Keratinocyte (primary cell): Measurements from ENCODE around the gene MTMR4. TPM values are rescaled to one million over a fixed set of nuclear protein-coding genes. Genes with fewer than 3 reads are reported as not detected.

Experiments
- DNase-seq: peaks from one replicate; pipeline ENCODE4 v3.0.0-alpha.2; 2011; ENCODE audit warnings: low read depth, missing footprints, low spot score
- FAIRE-seq: peaks from 2 replicates; lab custom pipeline; 2011; peaks lifted over from hg19 to GRCh38; lab: Jason Lieb, UNC
- H2AFZ ChIP-seq: 2 replicates; pipeline ENCODE4 v1.6.0; 2012; ENCODE audit warnings: low read length, control low read depth, inconsistent platforms; ENCODE audit not compliant: control insufficient read depth
- H3K27ac ChIP-seq: 2 replicates; pipeline ENCODE4 v1.5.1; 2011; ENCODE audit warnings: low read length; ENCODE audit not compliant: control insufficient read depth, insufficient read depth
- H3K27me3 ChIP-seq: 3 replicates; pipeline ENCODE4 v1.6.0; 2011; ENCODE audit warnings: low read length; ENCODE audit not compliant: control insufficient read depth, insufficient read depth; ENCODE audit errors: extremely low read depth
- H3K36me3 ChIP-seq, 2 experiments: 2 replicates in 1 of 2; 3 replicates in 1 of 2; pipeline ENCODE4 v1.5.1; 2011; ENCODE audit warnings: low read length in 2 of 2, mild to moderate bottlenecking in 1 of 2; ENCODE audit not compliant: control insufficient read depth in 2 of 2, insufficient read depth in 2 of 2; ENCODE audit errors: extremely low read depth in 1 of 2
- H3K4me1 ChIP-seq: 3 replicates; pipeline ENCODE4 v1.5.1; 2011; ENCODE audit warnings: low read length; ENCODE audit not compliant: control insufficient read depth, insufficient read depth; ENCODE audit errors: extremely low read depth
- H3K4me2 ChIP-seq: 3 replicates; pipeline ENCODE4 v1.6.0; 2011; ENCODE audit warnings: low read depth, low read length; ENCODE audit not compliant: control insufficient read depth, insufficient read depth; ENCODE audit errors: extremely low read depth
- H3K4me3 ChIP-seq, 3 experiments: fragments of 200-600 bp in 1 of 3; sonication (generic) in 1 of 3; 2 replicates in 2 of 3; 3 replicates in 1 of 3; pipeline ENCODE4 v1.5.1; 2011 to 2016; ENCODE audit warnings: low read length in 3 of 3, mild to moderate bottlenecking in 3 of 3, control low read depth in 2 of 3, inconsistent platforms in 1 of 3, low read depth in 1 of 3, mixed read lengths in 1 of 3, mixed run types in 1 of 3, moderate library complexity in 1 of 3; ENCODE audit not compliant: control insufficient read depth in 2 of 3, insufficient read depth in 2 of 3; ENCODE audit errors: extremely low read depth in 1 of 3
- H3K79me2 ChIP-seq: 2 replicates; pipeline ENCODE4 v1.6.0; 2012; ENCODE audit warnings: low read length; ENCODE audit not compliant: control insufficient read depth, insufficient read depth
- H3K9ac ChIP-seq: 3 replicates; pipeline ENCODE4 v1.6.0; 2011; ENCODE audit warnings: low read length; ENCODE audit not compliant: control insufficient read depth, insufficient read depth; ENCODE audit errors: extremely low read depth
- H3K9me1 ChIP-seq: 3 replicates; pipeline ENCODE4 v1.6.0; 2011; ENCODE audit warnings: low read length; ENCODE audit not compliant: control insufficient read depth, insufficient read depth; ENCODE audit errors: extremely low read depth
- H3K9me3 ChIP-seq: 2 replicates; pipeline ENCODE4 v1.5.1; 2012; ENCODE audit warnings: low read depth, low read length; ENCODE audit not compliant: control insufficient read depth
- H4K20me1 ChIP-seq: 3 replicates; pipeline ENCODE4 v1.6.0; 2011; ENCODE audit warnings: low read length; ENCODE audit not compliant: control insufficient read depth, insufficient read depth; ENCODE audit errors: extremely low read depth
- CTCF ChIP-seq, 3 experiments: IDR thresholded peaks in 1 of 3; conservative IDR thresholded peaks in 1 of 3; optimal IDR thresholded peaks in 1 of 3; 2 replicates in 2 of 3; 3 replicates in 1 of 3; pipeline versions ENCODE3 to v1.5.1; 2011; ENCODE audit warnings: low read length in 3 of 3, mild to moderate bottlenecking in 3 of 3, moderate library complexity in 2 of 3, control low read depth in 1 of 3, inconsistent platforms in 1 of 3; ENCODE audit not compliant: insufficient read depth in 2 of 3; ENCODE audit errors: extremely low read depth in 1 of 3
- EZH2 ChIP-seq: IDR thresholded peaks from one replicate; pipeline ENCODE4 v1.6.1; 2012; ENCODE audit warnings: inconsistent platforms, mild to moderate bottlenecking, low read length, moderate library complexity
- dilution Hi-C: fragments of 300-500 bp; cut with MboI; formaldehyde crosslinking; loops from one replicate; pipeline ENCODE4 v1.7.0; 2020; ENCODE audit warnings: low sequenced_read_pairs; ENCODE audit not compliant: extremely low pct_ligation_motif_present
- polyA plus RNA-seq, 5 experiments: library from polyadenylated mRNA; depleted of rRNA in 3 of 5; stranded (reverse) in 3 of 5; stranded (forward) in 1 of 5; unstranded in 1 of 5; fragments of >200 nt; gene quantifications; 1 replicate in 1 of 5; 2 replicates in 3 of 5; 3 replicates in 1 of 5; pipeline versions ENCODE4 v1.2.1 to v1.2.3, GENCODE V29; 2011 to 2012; ENCODE audit warnings: missing spikeins in 2 of 5, low read depth in 1 of 5, low replicate concordance in 1 of 5

Gene MTMR4
- polyA plus RNA-seq, 1 donor (not counting 4 experiments of a cell fraction or from before 2014, with no cell fraction given), result 18.9 TPM

GRCh38 chr17:58491510-58492045, 22.9 kb downstream of the MTMR4 start:
- H3K9me3 ChIP-seq, result no peaks in the 10 kb centered on the region
- H3K36me3 ChIP-seq, result peaks cover 20 to 33% of the 10 kb centered on the region in 2 experiments
- no peaks in the 10 kb centered on the region for H3K9me1 ChIP-seq
- DNase-seq (no peak), FAIRE-seq (no peak)
- dilution Hi-C loops, result no loop called here
- no peak overlapping the region for H2AFZ ChIP-seq
- no peaks in the 10 kb centered on the region for H4K20me1 ChIP-seq
- no peaks in the 10 kb centered on the region for H3K4me1 ChIP-seq
- TF ChIP-seq CTCF (optimal IDR thresholded peaks at IDR 0.05 in 1 of 3, IDR thresholded peaks at IDR 0.05 in 1 of 3, conservative IDR thresholded peaks at IDR 0.05 in 1 of 3; ENCODE audit: extremely low read depth in 1 of 3, insufficient read depth in 2 of 3, low read length in 3 of 3), result no peak
- TF ChIP-seq EZH2, result no peak
- H3K27me3 ChIP-seq, result no peaks in the 10 kb centered on the region
- H3K4me3 ChIP-seq, result no peak overlapping the region
- H3K79me2 ChIP-seq, result no peaks in the 10 kb centered on the region
- H3K4me2 ChIP-seq, result no peak overlapping the region
- H3K9ac ChIP-seq, result no peak overlapping the region
- no peak overlapping the region for H3K27ac ChIP-seq

GRCh38 chr17:58488428-58488890, 26.0 kb downstream of the MTMR4 start:
- Histone ChIP-seq H3K9ac (no peak overlapping the region), H3K4me1 (no peaks in the 10 kb centered on the region), H3K27me3 (no peaks in the 10 kb centered on the region), H3K4me2 (no peak overlapping the region), H2AFZ (no peak overlapping the region), H3K79me2 (no peaks in the 10 kb centered on the region), H3K9me3 (no peaks in the 10 kb centered on the region), H3K27ac (no peak overlapping the region), H4K20me1 (no peaks in the 10 kb centered on the region), H3K36me3 (peaks cover 7 to 15% of the 10 kb centered on the region in 2 experiments), H3K9me1 (no peaks in the 10 kb centered on the region), H3K4me3 (no peak overlapping the region)
- no peak for DNase-seq
- no peak for TF ChIP-seq CTCF (optimal IDR thresholded peaks at IDR 0.05 in 1 of 3, IDR thresholded peaks at IDR 0.05 in 1 of 3, conservative IDR thresholded peaks at IDR 0.05 in 1 of 3; ENCODE audit: extremely low read depth in 1 of 3, insufficient read depth in 2 of 3, low read length in 3 of 3)
- TF ChIP-seq EZH2, result no peak
- FAIRE-seq, result no peak
- dilution Hi-C loops, result no loop called here
